LHCN-M2 (cell line): ENCODE results near the gene GRM4. TPM values are rescaled to one million over a fixed set of nuclear protein-coding genes. Genes with fewer than 3 reads are reported as not detected.

Experiments
- DNase-seq: peaks from one replicate; pipeline ENCODE4 v3.0.0-alpha.2; 2012; ENCODE audit warnings: low read depth
- total RNA-seq: library from RNA; depleted of rRNA; stranded (reverse); fragments of >200 nt; gene quantifications from 2 replicates; pipeline ENCODE4 v1.2.3, GENCODE V29; 2014

GRM4 gene
- total RNA-seq, 1 experiment from 2014 or later, result not detected

GRCh38 chr6:34110610-34111009 lies 35.3 kb downstream of the GRM4 start:
- no peak for DNase-seq

DNA sequence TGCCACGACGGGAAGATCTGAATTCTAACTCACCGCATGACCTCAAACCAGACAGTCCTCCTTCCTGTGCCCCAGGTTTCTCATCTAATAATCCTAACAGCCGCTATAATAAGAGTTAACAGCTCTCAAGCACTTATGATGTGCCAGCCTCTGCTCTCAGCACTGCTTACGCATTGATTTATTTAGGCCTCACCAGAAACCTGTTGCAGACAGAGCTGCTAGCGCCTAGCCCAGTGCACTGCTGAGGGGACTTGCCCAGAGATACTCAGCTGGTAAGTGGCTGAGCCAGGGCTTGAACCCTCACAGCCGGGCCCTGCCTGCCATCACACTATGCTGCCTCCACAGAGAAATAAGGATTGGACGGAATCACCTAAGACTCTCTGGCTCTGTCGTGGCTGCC lies 37.7 kb downstream of the GRM4 start:
- DNase-seq, result no peak

GRCh38 chr6:34106900-34107299 lies 39.0 kb downstream of the GRM4 start:
- DNase-seq, result no peak

DNA sequence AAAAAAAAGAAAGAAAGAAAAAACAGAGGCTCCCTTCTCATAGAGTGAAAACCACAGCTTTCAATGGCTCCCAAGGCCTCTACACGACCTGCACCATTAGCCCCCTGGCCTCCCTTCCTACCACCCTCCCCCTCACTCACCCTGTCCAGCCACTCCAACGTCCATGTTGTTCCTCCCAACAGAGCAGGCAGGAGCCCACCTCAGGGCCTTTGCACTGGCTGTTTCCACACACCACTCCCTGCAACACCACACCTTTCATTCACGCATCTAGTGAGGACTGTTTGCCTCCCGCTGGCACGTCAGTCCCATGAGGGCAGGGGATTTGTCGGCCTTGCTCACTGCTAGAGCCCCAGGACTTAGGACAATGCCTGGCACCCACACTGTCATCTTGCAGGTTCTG lies 39.5 kb downstream of the GRM4 start:
- DNase-seq, result no peak

- DNase-seq, result no peak
Measured at GRCh38 chr6:34104628-34105027, 41.3 kb downstream of the GRM4 start.

GRCh38 chr6:34104186-34104585 lies 41.7 kb downstream of the GRM4 start:
- no peak for DNase-seq

DNA sequence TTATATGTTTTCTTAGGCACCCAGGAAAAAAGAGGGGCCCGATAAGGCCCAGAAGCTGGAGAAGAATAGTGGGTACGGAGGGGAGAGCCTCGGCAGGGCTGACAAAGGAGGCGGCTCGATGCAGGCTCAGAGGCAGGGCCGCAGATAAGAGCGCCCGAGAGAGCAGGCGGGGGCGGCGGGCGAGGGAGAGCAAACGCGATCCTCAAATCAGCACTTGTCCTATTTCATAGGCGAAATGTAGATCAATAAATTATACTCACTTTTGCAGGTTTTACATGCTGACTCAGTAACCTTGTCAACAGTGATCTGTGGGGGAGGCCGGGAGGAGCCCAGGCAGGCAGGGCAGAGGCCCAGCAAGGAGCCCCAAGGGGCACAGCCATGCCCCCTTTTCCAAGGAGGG lies 42.6 kb downstream of the GRM4 start:
- DNase-seq, result no peak

DNA sequence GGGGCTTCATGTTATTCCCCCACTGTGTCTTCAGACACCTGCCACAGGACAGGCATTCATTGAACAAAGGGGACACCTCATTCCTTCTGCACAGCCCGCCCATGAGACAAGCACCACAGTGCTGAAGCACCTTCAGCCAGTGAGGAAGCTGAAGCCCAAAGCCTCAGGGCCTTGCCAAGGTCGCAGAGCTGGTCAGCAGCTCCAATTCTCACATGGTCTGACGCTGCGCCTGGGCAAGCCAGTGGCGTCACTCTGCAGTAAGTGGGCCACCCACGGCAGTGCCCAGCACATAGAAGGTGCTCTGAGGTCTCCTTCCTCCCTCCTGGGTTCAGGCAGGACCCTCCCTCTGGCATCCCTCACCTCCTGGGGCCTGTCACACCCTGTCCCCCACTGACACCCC lies 43.2 kb downstream of the GRM4 start:
- no peak for DNase-seq

DNA sequence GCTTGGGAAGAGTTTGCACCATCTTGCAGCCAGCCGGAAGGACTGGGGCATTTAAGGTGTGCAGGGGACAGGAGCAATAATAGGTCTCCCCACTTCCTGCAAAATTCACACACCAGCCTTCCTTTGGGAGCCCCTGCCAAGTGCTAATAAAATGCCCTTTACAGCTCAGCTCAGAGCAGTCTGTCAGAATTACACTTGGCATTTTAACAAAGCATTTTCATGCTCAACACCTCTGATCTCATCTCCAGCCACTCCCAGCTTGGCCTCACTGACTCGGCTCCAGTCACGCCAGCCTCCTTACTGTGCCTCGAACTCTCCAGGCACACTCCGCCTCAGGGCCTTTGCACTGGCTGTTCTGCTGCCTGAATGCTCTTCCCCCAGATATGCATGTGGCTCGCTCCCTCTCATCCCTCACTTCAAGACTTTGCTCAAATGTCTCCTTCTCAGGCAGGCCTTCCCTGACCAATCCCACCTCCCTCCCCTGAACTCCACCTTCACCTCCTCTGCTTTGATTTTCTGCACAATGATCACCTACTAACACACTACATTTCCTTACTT lies 43.7 kb downstream of the GRM4 start:
- no peak for DNase-seq

DNA sequence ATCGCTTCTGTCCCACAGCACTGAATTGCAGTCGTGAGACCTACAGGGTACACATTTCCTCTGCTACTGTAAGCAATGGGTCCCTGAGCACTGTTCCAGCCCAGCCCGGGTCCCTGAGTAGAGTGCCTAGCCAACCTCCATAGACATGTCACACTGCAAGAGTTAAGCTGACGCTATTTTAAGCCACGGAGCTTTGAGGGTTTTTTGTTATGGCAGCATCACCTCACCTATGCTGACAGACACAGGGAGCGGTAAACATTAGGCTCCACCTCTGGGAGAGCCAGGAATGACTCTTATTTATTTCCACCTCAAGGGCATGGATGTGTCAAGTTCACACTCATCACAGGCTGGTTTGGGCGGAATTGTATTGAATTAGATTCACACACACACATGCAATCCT lies 45.1 kb downstream of the GRM4 start:
- no peak for DNase-seq

DNA sequence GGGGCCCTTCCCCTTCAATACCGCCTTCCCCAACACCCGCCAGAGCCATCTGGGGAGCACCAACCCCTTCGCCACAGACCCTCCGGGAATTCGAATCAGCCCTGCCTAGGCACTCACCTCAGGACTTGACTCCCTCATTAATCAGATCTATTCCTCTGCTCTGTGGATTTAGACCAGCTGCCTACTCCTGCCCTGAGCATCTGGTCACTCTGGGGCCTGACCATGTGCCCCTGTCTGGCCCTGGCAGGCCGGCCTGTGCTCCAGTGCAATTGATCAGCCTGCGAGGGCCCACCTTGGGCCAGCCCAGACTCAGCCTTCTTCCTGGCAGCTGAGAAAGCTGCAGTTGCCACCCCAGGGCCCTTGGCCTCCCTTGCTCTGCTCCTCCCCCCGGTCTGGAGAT lies 46.0 kb downstream of the GRM4 start:
- no peak for DNase-seq

DNA sequence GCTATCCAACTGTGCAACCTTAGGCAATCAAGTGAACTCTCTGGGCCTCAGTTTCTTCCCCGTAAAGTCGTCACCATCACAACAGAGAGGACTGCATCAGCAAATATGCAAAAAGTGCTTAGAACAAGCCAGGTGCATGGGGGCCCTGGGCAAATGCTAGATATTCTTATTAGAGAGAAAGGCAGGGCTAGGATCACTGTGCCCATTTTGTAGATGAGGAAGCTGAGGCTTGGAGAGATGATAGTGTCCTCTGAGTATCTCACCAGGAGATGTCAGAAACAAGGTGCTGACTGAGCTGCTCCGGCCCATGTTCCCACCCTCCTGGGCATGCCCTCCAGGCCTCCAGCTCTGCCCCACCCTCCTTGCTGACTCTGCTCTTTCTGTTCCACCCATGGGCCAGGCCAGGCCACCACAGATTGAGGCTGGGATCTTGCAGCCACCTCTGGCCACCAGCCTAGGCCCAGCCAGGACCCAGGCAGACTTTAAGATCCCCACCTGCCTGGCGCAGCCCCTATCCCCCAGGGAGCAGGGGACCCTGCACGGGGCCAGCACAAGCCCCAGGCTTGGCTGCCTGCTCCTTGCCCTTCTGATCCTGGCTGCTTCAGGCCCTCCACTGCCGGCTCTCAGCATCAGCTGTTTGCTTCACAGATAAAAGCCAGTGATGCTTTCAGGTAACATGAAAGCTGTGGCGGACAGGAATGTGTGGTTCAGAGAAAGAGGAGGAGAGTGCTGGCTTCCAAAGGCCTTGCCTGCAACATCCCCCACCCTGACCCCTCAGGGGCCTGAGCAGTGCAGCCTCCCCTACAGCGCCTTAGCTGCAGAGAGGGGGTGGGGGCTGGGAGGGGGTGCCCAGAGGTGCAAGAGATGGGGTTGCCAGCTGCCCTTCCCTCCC lies 47.6 kb downstream of the GRM4 start:
- DNase-seq, result no peak

- no peak for DNase-seq
Measured at GRCh38 chr6:34096814-34097213, 49.1 kb downstream of the GRM4 start.

DNA sequence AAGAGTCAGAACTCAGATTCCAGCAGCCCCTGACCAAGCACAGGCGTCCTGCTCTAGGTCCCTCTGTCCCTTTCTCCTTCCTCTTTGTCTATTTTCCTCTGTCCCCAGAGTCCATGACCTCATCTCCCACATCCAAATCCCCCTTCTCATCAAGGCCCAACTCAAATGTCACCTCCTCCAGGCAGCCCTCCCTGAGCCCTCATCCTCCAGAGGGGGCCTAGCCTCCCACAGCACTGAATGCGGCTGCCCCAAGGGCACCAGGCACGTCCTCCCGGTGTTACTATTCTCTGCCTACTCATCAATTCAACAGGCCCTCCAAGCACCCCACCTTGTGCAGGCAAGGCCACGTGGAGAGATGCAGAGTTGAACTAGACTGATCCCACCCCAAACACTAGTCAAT lies 49.7 kb downstream of the GRM4 start:
- DNase-seq, result no peak

DNA sequence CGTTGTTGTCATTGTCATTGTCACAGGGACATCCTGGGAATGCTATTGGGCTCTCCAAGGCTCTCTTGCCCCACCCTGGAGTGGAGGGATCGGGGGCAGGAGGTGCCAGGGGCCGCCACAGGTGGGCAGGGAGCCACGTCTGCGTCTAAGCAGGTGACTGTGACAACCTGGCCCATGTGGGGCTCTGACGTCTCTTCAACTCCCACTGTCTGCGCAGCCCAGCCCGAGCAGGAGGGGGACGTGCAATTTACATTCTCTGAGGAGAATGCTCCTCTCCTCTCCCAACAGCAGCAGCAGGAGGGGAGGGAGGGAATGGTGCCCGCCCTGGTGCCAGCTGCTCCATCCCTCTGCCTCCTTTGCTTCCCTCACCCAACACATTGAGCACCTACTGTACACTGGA lies 50.1 kb downstream of the GRM4 start:
- no peak for DNase-seq

DNA sequence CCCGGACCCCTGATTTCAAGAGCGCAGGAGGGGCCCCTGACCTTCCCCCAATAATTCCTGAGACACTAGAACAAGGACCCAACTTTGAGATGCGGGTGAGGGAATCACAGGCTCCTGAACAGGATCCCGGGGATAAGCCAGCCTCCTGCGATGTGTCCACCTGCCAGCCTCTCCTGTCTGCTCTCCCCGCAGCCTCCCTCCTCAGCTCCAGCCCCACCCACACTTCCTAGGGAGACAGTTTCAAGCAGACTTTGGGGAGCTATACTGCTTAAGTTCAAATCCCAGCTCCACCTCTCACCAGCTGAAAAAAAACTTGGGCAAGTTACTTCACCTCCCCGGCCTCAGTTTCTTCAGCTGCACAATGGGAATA lies 50.8 kb downstream of the GRM4 start:
- DNase-seq, result no peak

- DNase-seq, result no peak
Measured at GRCh38 chr6:34094474-34095135, 51.3 kb downstream of the GRM4 start.

- DNase-seq, result no peak
Measured at GRCh38 chr6:34093854-34094430, 51.9 kb downstream of the GRM4 start.

DNA sequence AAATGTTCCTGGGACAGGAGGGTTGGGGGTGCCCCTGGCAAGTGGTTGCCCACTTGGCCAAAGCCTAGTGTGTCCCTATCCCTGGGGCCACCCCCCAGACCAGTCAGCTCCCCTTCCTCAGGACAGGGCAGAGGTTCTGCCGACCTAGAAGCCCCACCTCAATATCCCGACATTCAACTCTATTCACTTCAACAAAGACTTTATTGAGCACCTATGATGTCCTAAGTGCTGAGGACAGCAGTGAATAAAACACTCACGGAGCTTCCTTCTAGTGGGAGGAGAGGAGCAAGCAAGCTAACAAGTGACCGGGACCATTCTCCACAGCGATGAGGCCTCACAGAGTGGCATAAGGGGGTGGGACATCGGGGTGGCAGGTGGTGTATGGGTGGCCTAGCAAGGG lies 52.7 kb downstream of the GRM4 start:
- no peak for DNase-seq

DNA sequence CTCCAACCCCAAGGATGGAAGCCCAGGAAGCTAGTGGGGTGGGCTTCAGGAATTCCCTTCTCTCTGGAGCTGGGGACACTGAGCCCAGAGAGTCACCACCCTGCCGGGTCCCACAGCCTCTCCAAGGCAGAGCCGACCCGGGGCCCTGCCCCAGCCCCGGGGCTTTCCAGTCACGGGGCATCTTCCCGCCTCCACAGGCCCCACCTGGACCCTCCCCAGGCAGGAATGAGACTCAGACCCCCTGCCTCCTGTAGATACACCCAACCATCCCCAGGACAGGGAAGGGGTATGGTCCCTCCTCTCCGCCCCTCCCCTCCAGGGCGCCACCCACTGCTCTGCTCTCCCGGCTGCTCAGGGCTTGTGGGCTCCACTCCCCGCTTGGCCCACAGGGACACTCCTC lies 53.3 kb downstream of the GRM4 start:
- no peak for DNase-seq

DNA sequence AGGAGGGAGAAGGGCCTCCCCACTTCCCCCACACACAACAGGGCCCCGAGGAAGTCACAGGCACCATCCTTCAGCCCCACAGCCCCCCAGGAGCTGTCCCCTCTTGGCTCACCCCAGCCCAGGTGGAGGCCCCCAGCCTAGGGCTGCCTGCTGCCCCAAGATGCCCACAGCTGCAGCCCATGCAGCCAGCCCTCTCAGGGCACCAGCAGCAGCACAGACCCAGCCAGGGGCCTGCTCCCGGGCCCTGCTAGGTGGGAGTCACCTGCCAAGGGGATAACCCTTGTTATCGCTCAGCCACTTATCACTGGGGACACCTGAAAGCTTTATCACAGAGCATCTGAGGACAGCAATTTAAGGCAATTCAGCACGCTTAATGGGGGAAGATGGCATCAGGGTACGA lies 55.0 kb downstream of the GRM4 start:
- DNase-seq, result no peak

DNA sequence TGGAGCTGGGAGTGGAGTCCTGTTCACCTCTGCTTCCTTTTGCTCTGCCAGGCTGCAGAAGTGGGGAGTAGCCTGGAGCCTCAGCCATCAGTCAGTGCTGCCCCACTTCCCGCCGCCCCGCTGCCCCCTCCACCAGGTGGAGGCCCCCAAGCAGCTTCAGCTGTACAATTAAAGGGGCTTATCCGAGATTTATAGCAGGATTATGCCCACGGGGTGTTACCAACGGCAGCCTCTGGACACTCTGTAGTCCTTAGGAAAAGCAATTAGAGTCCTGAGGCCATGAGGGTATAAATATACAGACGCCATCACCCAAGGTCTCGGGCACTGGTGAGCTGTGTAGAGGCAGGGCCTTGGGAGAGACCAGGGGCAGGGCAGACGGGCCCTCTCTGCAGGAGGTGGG lies 55.4 kb downstream of the GRM4 start:
- DNase-seq, result no peak

DNA sequence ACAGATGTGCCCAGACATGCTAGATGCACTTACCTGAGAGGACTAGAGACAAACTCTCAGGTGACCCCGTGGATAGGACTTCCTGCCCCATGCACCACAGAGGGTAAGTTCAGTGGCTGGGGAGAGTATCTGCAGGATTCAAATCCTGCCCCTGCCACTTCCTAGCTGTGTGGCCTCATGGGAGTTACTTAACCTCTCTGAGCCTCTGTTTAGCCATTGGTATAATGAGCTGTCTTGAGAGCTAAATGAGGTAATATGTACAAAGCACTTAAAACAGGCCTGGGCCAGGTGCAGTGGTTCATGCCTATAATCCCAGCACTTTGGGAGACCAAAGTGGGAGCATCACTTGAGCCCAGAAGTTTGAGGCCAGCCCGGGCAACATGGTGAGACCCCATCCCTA lies 59.3 kb downstream of the GRM4 start:
- no peak for DNase-seq
